BJ (cell line): Measurements from ENCODE around the gene ARHGAP26. TPM values are rescaled to one million over a fixed set of nuclear protein-coding genes. Genes with fewer than 3 reads are reported as not detected.

ENCODE experiments used
- CTCF ChIA-PET: fragments of 350-600 bp; formaldehyde crosslinking; extraction: SDS; loops from one replicate; lab custom pipeline; 2021; ENCODE audit warnings: antibody characterized with exemption, inconsistent platforms; lab: Yijun Ruan, JAX
- POLR2A ChIA-PET: fragments of 300-600 bp; sonication (Branson Sonifier 250); formaldehyde crosslinking; extraction: SDS; loops from one replicate; lab custom pipeline; 2021; ENCODE audit warnings: antibody characterized with exemption; lab: Charles Lee
- DNase-seq: peaks from one replicate; pipeline ENCODE4 v3.0.0-alpha.2; 2011; ENCODE audit warnings: low read depth
- H3K27me3 ChIP-seq: 2 replicates; pipeline ENCODE4 v1.6.0; 2011; ENCODE audit warnings: low read length; ENCODE audit not compliant: control insufficient read depth, insufficient read depth
- H3K36me3 ChIP-seq: 2 replicates; pipeline ENCODE4 v1.5.1; 2011; ENCODE audit warnings: low read length; ENCODE audit not compliant: control insufficient read depth, insufficient read depth
- H3K4me3 ChIP-seq: 2 replicates; pipeline ENCODE4 v1.5.1; 2011; ENCODE audit warnings: low read depth, mild to moderate bottlenecking, control low read depth, low read length
- polyA plus RNA-seq: library from polyadenylated mRNA; depleted of rRNA; stranded (reverse); fragments of >200 nt; gene quantifications from 2 replicates; pipeline ENCODE4 v1.2.3, GENCODE V29; 2011
- TF ChIP-seq, protein P1 (sequence below): IDR thresholded peaks from 2 replicates; pipeline ENCODE4 v1.5.1; 2011; ENCODE audit warnings: low read depth, mild to moderate bottlenecking, control low read depth, inconsistent platforms, low read length, moderate library complexity; ENCODE audit not compliant: insufficient read depth

ARHGAP26 gene
- polyA plus RNA-seq, 1 experiment = 4.8 TPM

DNA sequence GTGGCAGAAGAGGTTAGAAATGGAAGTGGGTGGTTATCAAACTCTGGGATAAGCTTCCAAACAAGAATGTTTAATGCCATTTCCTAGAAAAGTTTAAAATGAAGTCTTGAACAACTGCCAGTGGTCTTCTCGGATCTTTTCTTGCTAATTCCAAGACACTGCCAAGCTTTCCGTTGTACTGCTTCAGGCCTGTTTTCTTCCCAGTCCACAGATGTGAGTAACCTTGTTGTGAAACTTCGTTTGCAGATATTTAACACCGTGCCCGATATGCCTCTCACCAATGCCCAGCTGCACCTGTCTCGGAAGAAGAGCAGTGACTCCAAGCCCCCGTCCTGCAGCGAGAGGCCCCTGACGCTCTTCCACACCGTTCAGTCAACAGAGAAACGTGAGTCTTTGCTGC is 363.5 kb downstream of the ARHGAP26 start:
- CTCF ChIA-PET = interaction anchor here (1.6 kb wide), 1 partner anchor 23 kb away, joined by 4 read pairs; no protein-coding TSS in a partner anchor
- no peak for DNase-seq

DNA sequence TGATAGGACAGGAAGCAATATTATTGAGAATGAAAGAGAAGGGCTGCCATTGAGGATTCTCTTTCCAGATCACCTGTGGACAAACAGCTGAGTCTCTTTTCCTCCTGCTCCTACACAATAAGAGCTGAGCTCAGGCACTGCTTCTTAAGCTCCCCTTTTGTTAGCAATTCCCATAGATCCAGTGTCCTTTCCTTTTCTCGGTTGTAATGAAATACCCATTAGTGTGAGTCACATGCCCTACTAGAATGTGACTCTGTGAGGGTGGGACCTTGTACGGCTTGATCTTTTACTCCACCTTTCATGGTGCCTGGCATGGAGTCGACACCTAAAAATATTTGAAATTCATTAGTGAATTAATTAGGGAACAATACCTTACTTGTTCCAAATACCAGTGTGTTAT is 364.1 kb downstream of the ARHGAP26 start:
- TF ChIP-seq, protein P1, sequence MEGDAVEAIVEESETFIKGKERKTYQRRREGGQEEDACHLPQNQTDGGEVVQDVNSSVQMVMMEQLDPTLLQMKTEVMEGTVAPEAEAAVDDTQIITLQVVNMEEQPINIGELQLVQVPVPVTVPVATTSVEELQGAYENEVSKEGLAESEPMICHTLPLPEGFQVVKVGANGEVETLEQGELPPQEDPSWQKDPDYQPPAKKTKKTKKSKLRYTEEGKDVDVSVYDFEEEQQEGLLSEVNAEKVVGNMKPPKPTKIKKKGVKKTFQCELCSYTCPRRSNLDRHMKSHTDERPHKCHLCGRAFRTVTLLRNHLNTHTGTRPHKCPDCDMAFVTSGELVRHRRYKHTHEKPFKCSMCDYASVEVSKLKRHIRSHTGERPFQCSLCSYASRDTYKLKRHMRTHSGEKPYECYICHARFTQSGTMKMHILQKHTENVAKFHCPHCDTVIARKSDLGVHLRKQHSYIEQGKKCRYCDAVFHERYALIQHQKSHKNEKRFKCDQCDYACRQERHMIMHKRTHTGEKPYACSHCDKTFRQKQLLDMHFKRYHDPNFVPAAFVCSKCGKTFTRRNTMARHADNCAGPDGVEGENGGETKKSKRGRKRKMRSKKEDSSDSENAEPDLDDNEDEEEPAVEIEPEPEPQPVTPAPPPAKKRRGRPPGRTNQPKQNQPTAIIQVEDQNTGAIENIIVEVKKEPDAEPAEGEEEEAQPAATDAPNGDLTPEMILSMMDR = no peak
- no peaks in the 10 kb centered on the region for H3K27me3 ChIP-seq
- H3K36me3 ChIP-seq = no peaks in the 10 kb centered on the region
- ChIA-PET CTCF (interaction anchor here (1.6 kb wide), 1 partner anchor 23 kb away, joined by 4 read pairs; no protein-coding TSS in a partner anchor), POLR2A (no interaction called here)
- no peak overlapping the region for H3K4me3 ChIP-seq
- DNase-seq = no peak

More for the DNA sequence above, 363.5 kb downstream of the ARHGAP26 start:
- POLR2A ChIA-PET = no interaction called here
- TF ChIP-seq, protein P1 = no peak
- Histone ChIP-seq H3K36me3 (no peaks in the 10 kb centered on the region), H3K27me3 (no peaks in the 10 kb centered on the region), H3K4me3 (no peak overlapping the region)

DNA sequence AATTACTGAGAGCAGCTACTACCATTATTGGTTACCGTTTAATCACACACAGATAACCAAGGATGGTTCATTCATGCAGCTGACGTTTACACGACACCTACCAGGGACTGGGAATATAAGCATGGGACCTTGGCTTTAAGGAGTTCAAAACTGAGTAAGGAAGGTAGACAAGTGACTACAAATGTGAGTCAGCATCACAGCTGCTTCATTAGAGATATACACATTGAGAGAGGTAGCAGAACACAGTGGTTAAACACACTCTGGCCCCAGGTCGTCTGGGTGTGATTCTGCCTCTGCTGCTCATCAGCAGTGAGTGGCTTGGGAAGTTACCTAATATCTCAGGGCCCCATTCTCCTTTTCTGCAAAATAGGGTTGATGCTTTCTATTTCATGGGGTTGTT is 364.7 kb downstream of the ARHGAP26 start:
- ChIA-PET POLR2A (no interaction called here), CTCF (no interaction called here)
- Histone ChIP-seq H3K4me3 (no peak overlapping the region), H3K27me3 (no peaks in the 10 kb centered on the region), H3K36me3 (no peaks in the 10 kb centered on the region)
- DNase-seq = no peak
- TF ChIP-seq, protein P1 = no peak

DNA sequence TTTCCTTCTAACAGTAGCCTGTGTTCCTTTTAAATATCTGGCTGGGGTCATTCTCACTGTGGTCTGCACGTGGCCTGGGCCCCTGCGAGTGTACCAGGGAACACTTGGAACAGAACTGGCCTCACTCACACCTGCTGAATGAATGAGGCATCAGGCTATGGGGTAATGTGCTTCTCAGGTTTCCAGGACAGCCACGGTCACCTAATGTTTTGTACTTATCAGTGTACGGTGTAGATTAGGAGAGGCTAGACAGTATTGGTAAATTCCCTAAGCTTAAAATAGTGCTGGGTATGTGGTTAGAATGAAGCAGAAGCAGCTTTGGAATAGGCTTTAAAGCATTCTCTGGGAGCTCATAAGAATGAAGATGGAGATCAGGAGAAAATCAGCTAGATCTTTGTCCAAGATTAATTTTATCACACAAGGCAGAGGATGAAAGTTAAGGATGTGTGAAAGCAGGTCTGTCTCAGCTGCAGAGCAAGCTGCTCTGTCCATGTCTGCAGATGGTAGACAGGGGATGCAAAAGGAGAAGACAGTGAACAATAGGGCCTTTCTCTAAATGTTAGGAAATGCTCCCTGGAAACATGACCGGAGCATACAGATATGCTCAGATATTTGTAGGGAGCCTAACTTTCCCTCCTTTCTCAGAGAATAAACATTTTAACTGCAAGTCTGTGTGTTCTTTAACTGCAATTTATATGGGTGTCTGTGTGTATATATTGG is 365.8 kb downstream of the ARHGAP26 start:
- POLR2A ChIA-PET = no interaction called here
- no peak for DNase-seq
- Histone ChIP-seq H3K27me3 (no peaks in the 10 kb centered on the region), H3K36me3 (no peaks in the 10 kb centered on the region), H3K4me3 (no peak overlapping the region)
- CTCF ChIA-PET = no interaction called here
- TF ChIP-seq, protein P1 = no peak

DNA sequence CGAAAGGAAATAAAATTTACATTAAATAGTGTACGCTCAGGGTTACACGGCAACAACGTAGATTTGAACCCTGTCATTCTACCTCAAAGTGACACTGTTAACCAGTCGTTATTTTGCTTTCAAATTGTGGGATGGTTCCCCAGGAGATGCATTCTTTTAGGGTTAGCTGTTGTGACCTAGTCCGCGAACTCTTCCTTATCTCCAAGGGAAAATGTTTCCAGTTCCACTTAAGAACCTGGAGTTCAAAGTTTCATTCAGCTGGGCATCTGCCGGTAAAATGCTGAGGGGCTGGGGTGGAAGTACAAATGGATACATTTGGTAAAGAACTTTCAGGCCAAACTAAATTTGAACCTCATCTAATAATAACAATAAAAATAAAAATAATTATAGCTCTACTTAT is 368.7 kb downstream of the ARHGAP26 start:
- H3K36me3 ChIP-seq = no peaks in the 10 kb centered on the region
- no peaks in the 10 kb centered on the region for H3K27me3 ChIP-seq
- TF ChIP-seq, protein P1 = no peak
- H3K4me3 ChIP-seq = no peak overlapping the region
- CTCF ChIA-PET = interaction anchor here (0.5 to 3.3 kb wide), 2 partner anchors 10 to 408 kb away, joined by 6 to 13 read pairs; no protein-coding TSS in a partner anchor
- DNase-seq = no peak
- POLR2A ChIA-PET = no interaction called here
